OCI-LY7 (cell line): ENCODE measurements around the gene ZXDC.

ENCODE experiments used
- CTCF ChIP-seq: fragments of 200-600 bp; sonication (generic); conservative IDR thresholded peaks from 2 replicates; pipeline ENCODE4 v1.5.1; 2014; ENCODE audit warnings: mild to moderate bottlenecking, antibody characterized with exemption, low read length, moderate library complexity, mixed read lengths
- EZH2phosphoT487 ChIP-seq: fragments of 200-600 bp; sonication (generic); IDR thresholded peaks from 2 replicates; pipeline ENCODE4 v1.6.1; 2018; ENCODE audit warnings: low read depth, borderline replicate concordance, mild to moderate bottlenecking, mixed run types, antibody characterized with exemption, low read length, moderate library complexity, mixed read lengths

DNA sequence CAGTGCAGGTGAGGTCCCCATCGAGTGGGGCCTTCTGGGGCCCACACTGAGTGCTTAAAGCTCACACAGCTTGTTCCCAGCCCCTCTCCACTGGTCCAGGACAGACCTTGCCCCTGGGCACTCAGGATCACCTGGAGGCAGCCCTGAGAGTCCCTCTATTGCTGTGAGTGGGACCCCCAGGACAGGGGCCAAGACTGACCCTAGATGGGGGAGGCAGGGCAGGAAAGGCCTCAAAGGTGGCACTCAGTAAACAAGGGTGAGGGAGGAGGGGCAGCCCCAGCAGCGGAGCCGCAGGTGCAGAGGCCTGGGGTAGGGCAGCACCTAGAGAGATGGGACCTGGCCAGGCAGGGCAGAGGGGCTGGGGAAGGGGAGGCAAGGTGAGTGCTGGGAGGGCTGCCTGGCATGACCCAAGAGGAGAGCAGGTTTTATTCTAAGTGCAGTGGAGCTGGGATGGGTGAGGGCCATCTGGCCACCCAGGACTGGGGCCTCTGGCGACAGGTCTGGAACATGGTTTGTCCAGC is 53.1 kb downstream of the ZXDC start:
- no peak for TF ChIP-seq CTCF
- TF ChIP-seq EZH2phosphoT487 = no peak
